Colon (tissue), 2 donors: ENCODE data around the gene HPCAL1.

Experiments used
- FAIRE-seq: peaks from 2 replicates; lab custom pipeline; 2012; peaks lifted over from hg19 to GRCh38; lab: Jason Lieb, UNC
- donor health status: control.
- donor health status: control.

The HPCAL1 gene

DNA sequence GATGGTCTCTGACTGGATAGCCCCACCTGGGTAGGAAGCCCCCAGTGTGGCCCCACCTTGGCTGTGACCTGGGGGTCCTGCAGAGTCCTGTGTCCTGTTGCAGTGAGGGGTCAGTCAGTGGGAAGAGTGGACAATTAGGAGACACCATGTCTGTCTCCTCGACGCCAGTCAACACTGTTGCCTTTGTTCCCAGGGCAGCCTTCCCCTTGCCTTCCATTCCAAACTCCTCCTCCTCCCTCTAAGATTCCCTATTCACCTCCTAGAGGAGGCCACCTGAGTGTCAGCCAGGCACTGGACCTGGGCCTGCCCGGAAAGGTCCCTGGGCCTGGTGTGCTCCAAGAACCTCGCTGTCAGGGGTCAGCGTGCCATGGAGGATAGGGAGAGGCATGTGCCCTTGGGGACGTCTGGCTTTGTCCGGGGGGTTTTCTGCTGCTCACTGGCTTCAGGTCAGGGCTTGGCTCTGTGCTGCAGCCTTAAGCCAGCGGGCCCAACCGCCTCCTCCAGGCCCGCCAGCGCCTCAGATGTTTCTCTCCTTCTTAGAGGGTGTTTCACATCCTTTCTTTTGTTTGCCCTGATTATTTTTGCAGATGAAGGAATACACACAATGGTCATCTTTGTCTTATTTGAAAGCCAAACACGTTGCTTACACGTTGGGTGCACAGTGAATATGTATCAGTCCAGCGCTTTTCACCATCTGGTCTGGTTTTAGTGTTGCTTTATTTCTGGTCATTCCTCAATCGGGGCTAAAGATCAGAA lies 68.9 kb downstream of the HPCAL1 start:
- FAIRE-seq: no peak

DNA sequence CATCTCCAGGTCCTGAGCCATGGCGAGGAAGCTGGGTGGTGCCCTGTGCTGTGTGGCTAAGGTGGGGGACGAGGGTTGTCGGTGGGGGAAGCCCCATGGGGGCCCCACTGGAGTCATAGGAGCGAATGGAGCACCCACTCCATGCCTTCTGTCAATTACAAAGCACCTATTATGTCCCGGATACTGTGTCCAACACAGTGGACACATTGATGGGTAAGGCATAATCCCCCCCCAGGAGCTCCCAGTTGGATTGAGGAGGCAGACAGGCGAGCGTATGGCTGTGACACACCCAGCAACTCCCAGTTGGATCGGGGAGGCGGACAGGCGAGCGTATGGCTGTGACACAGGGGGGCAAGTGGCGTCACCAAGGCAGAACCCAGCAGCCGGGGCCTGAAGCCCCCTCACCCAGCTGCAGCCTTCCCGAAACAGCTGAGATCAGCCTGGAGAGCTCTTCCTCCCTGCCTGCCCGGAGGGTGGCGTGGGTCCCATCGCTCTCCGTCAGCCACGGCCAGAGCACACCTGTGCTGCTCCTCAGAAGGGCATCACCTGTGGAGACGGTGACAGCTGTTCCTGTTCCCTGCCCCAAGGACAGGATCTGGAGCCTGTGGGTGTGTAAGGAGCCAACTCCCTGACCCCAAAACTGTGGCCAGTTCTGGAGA lies 69.6 kb downstream of the HPCAL1 start:
- FAIRE-seq: no peak

DNA sequence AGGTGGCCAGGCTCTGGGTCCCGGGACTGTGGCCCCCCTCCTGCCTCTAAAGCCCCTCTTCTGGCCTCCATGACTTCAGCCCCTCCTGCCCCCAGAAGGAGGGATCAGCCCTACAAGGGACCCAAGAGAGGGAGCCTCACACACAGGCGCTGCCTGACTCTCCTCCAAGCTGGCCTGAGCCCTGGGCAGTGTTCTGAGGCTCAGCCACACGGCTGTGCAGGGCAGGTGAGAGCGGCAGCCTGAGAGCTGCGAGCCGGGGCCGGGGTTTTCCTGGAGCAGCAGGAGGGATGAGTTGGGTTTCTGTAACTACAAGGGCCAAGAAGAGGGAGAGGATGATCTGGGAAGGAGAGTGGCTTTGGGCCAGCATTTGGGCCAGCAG lies 70.1 kb downstream of the HPCAL1 start:
- FAIRE-seq: no peak

DNA sequence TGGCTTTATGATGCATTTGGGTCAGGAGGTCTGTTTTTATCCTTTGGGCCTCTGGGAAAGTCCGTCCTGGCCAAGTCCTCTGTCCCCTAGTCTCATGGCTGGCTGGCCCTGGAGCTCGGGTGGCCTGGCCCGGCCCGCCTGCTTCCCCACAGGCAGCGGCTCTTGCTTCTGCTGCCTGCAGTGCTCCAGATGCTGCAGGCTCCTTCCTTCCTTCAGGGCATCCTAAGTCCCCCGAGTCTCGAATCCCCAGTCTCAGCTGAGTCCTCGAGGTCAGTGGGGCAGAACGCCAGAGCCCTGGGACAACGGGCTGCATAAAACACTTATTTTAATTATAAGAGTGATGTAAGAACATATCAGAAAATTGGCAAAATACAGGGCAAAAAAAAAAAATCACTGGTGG lies 71.2 kb downstream of the HPCAL1 start:
- FAIRE-seq: no peak

DNA sequence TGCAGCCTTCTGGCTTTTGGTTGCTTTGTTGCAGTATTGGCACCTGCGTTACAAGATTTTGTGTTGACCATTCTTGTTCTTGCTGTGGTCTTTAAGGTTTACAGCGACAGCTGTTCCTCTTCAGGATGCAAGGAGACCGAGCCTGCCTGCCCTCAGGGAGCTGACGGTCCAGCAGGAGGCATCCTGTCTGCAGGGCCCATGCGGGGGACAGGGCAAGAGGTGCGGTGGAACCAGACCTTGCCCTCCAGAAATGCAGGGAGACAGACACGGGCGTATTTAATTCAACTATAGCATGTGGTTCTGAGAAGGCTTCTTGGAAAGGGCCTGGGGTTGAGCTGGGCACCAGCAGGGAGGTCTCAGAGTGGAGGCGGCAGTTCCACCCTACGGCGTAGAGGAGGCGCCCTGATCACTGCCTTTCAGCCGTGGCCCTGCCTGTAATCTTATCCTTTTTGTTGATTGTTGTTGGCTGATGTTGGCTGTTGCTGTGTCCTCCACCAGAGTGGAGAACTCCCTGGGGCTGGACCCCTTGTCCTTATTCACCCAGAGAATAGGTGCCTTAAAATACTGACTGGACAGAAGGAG lies 71.7 kb downstream of the HPCAL1 start:
- no peak for FAIRE-seq

DNA sequence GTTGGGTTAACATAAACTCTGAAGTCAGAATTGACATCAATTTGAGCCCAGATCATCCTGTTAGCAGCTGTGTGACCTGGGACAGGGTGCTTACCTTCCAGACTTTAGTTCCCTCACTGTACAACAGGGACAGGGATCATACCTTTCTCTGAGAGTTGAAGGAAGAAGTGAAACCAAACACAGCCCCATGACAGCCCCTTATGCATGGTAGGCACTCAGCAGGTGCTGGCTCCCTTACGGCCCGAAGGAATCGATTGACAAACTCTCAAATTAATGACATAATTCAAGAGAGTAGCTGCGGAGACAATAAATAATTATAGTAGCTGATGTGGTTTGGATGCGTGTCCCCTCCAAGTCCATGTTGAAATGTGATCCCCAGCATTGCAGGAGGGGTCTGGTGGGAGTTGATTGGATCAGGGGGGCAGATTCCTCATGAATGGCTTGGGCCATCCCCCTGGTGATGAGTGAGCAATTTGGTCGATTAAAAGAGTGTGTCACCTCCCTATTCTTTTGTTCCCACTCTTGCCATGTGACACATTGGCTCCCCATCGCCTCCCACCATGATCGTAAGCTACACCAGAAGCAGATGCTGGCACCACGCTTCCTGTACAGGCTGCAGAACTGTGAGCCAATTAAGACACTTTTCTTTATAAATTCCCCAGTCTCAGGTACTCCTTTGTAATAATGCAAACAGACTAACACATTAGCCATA lies 73.0 kb downstream of the HPCAL1 start:
- no peak for FAIRE-seq

DNA sequence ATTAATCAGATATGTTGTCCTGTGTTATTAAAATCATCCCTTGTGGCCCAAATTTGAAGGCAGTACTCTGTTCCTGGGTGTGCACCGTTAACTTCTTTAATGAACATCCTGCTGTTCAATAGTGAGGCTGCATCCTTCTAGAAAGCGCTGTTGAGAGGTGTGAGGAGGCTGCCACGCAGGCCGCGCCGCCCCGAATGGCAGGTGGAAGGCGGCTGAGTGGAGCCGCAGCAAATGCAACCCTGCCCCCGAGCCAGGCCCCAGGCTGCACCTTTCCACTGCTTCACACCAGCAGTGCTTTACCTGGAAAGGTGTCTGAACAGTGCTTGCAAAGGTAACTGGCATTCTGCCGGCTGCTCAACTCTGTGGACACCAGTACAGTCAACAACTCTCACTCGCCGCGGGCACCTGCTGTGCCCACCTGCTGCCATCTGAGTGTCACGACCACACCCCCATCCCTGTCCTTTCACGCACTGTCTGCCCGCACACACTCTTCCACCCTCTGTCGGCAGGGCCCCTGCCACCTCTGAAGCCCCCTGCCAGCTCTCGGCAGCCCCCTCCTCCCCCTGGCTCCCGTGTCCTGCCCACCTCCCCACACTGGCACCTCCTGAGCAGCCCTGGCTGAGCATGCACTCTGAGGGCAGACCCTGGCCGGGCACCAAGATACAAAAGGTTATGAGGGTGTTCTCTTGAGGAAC lies 74.5 kb downstream of the HPCAL1 start:
- no peak for FAIRE-seq

DNA sequence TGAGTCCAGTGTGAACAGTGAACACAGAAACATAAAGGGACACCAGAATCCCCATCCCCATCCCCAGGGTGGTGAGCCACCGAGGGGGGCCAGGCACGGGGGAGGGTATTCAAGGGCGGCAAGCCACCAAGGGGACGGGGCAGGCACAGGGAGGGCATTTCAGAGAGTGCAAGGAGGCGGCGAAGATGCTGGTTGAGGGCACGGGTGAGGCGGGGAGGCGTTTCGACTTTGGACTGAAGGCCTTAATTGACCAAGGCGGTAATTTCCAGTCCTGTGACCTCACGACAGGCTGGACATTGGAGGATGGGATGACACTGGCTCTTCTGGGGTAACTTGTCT lies 75.0 kb downstream of the HPCAL1 start:
- no peak for FAIRE-seq

DNA sequence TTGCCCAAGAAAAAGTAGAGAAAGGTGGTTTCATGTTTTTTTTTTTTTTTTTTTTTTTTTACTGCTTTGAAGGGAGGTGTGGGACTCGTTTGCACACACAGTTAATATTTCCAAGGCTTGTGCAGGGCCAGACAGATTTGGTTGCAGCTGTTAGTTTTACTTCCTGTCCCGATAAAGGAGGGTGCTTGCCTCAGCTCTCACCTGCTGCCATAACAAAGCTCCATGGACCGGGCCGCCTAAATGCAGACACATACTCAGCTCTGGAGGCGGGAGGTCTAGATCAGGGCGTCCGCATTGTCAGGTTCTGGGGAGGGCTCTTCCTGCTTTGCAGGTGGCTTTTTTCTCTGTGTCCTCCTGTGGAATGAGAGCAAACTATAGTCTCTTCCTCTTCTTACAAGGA lies 75.5 kb downstream of the HPCAL1 start:
- no peak for FAIRE-seq

DNA sequence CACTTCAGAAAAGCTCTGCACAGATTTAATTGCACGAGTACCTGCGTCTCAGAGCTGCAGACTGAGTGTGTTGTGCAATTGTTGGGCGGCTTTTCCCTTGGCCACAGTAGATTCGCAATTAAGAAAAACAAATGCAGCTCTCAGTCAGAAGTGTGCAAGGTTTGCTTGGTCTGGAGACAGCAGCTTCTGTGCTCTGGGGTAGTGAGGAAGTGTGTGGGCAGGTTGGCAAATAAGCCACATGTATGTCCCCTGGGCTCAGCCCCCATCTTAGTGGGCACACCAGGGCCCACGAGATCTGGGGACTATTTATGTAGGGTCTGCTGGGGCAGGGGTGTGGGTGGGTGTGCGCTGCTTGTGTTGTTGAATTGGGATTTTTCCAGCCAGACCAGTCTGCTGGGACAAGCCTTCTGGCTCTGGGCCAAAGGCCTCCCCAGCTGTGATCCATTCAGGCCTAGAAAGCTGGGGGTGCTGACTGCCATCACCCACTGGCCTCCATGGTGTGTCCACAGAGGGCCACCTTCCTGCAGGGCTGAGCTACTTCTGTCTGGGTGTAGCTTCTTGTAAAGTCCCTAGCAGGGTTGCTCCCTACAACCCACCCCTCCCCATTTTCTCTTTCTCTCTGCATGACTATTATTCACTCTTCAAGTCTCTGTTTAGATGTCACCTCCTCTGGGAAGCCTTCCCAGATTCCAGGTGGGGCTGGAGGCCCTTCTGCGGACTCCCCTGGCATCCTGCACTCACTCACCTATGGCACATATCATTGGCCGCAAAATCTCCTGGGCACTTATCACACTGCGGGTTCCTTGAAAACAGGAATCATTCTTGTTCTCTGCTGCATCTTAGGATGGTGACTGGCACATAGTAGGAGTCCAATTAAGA lies 77.6 kb downstream of the HPCAL1 start:
- no peak for FAIRE-seq

DNA sequence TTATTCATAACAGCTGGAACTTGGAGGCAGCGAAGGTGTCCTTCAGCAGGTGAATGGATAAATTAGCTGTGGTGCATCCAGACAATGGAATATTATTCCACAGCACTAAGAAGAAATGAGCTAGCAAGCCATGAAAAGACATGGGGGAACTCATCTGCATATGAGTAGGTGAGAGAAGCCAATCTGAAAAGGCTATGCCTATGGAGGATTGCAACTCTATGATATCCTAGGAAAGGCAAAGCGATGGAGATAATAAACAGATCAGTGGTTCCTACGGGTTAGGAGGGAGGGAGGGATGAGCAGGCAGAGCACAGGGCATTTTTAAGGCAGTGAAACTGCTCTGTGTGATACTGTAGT lies 79.3 kb downstream of the HPCAL1 start:
- FAIRE-seq: no peak

DNA sequence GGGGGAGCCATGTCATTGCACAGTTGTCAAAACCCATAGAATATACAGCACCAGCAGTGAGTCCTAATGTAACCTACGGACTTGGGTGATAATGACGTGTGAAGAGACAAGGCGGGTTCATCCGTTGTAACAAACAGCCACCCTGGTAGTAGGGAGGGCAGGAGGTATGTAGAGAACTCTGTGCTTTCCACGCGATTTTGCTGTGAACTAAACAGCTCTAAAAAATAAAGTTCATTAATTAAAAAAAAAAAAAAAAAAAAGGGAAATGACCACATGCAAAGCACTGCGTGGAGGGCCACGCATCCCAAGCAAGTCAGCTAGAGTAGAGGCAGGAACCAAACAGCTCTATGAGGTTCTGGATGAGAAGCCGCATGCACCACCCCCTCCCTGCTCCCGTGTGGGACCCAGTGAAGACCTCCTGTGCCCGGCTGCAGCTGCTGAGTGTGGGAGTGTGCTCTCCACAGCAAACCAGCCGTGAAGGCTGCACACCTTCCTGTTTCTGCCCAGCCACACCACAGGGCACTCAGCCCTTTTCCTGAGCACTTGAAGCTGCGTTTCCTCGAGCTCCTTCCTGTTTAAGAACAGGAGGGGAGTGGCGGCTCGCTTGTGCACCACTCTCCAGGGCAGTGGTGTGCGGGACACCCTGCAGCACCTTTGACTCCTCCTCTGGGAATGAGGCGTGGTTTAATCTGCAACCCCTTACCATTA lies 79.8 kb downstream of the HPCAL1 start:
- no peak for FAIRE-seq

DNA sequence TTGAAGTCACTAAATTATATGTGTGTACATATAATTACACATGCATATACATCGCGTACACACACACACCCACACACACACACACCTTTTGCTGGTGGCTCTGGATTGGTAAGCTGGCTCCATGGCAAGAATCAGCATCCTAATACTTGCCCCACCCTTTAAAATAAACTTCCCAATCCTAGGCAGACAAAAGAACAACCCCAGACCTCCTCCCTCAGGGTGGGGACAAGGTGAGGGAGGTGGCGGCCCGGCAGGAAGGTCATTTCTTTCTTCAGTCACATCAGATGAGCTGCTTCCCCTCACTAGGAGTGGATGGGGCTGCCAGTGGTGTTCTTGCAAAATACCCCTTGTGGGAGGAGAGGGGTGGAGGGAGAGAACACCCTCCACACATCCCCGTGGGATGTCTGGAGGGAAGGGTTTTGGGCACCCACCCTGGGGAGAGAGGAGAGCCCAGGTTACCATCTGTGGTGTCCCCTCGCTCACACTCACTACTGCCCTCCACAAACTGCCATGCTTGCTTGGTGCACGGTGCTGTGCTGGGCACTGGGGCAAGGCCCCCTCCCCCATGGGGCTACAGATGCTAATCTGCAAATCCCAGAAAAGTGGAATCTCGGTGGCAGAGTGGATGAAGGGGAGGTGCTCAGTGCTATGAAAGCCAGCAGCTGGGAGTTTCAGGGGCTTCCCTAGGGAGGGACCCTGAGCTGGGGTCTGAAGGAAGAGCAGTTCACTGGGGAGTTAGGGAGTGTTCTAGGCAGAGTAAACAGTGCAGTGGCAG lies 81.4 kb downstream of the HPCAL1 start:
- FAIRE-seq: no peak

DNA sequence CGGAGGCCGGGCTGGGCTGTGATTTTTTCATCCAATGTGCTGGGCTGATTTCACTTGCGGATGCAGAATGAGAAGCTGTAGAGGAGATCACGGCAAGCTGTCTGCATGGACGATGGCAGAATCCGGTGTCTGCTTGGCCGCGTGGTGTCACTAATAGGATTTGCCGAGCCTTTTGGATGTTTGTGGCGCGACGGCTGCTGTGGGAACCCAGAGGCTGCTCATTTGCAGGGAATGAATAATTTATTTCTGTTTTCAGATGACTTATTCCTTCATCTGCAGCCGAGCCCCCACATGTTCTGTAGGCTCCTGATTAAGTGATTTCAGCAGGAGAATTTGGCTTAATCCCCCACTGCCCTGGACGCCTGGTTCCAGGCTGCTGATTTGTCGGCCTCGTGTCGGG lies 82.8 kb downstream of the HPCAL1 start:
- no peak for FAIRE-seq

DNA sequence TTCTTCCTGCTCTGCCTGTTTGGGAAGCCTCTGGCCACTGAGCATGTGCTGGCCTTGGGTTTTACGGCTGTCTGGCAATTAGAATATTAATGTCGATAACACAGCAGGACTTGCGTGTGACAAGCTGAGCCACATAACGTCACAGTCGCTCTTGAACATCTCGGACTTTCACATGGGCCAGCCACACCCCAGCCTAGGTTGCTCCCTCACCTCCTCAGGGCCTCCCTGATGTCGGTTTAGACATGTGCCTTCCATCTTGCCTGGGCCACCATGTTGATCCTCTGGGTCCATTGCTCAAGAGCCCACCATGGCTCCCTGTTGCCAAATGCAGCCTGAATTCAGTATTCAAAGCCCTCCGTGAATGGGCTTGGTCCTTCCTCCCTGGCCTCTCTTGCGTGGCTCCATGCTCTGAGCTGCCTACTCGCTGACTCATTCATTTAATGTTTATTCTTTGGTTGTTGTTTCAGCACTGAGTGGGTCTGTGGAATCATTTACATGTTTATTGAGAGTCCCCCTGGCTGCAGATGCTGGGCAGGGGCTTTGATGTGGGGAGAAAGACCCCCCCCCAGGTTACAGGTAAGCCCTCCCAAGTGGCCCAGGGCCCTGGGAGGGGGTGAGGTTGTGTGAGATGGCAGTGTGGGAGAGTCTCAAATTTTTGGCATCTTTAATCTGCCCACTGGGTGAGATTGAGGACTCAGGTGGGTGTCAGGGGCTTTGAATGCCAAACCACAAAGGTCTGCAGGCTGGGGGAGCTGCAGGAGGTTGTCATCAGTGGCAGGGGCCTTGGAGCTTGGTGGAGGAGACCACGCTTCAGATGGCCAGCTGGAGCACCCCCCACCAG lies 83.4 kb downstream of the HPCAL1 start:
- FAIRE-seq: no peak

DNA sequence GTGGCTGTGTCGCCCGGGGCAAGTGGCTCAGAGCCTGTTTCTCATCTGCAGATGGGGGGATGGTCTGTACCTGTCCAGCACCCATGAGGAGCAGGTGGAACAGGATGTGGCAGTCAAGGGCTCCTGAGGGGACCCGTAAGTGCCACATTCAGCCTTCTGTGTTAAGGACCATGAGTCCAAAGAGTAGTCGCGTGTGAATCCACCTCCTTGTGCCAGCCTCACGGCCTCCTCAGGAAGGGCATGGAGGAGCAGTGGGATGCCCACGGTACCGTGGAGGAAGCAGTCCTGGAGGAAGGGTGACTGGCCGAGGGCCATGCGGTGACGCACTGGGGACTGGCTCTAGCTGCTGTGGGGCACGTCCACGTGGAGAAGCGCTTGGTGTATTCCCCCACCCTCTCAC lies 84.3 kb downstream of the HPCAL1 start:
- no peak for FAIRE-seq

DNA sequence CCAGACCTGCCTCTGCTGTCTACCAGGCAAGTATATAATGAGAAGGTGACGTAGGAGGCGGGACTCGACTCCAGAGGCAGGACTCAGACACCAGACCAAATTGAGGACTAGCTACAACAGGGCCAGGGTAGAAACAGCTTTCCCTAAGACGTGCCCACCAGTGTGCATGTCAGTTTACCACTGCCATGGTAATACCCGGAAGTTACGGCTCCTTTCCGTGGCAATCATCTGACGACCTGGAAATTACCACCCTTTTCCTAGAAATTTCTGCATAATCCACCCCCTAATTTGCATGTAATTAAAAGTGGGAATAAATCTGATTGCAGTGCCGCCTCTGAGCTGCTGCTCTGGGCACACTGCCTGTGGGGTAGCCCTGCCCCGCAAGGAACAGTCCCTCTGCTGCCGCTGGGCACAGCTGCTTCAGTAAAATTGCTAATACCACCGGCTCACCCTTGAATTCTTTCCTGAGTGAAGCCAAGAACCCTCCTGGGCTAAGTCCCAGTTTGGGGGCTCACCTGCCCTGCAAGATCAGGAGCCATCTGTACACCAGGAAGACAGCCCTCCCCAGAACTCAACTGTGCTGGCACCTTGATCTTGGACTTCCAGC lies 86.4 kb downstream of the HPCAL1 start:
- no peak for FAIRE-seq

DNA sequence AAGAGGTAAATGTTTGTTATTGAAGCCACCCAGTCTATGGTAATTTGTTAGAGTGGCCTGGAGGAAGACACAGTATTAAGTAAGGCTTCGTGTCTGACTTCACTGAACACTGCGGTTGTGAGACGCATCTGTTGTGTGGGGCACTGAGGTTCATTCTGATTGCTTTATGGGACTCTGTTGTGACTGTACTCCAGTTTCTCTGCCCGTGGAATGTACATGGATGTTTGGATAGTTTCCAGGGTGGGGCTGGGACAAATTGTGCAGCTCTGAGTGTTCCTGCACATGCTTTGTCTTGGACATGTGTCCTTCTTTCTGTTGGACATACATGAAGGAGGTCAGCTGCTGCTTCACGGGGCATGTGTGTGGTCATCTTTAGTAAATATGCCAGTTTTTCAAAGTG lies 86.9 kb downstream of the HPCAL1 start:
- FAIRE-seq: no peak

DNA sequence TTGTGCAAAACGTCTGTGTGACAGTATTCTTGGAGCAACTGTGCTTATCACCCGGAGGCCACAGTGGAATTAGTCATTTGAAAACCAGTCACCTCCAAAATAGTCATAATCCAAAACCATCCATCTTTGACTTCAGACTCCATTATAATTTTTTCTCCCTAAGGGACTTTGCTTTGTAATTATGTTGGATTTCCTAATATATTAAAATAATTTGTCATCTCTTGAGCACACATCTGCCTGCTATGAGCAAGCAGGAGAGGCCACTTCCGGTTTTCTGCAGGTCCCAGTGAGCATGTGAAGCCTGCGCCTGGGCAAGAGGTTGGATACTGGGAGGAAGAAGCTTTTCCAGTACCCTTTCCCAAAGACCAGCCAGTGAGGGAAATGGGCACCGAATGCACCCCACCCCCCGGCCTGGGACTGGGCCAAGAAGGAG lies 87.7 kb downstream of the HPCAL1 start:
- FAIRE-seq: no peak
